Ovary (tissue), 9 donors: ENCODE data around the gene PRDM16. TPM values are rescaled to one million over a fixed set of nuclear protein-coding genes. Genes with fewer than 3 reads are reported as not detected.

Experiments used
- DNase-seq, 5 donors: peaks; one replicate each; pipeline ENCODE4 v3.0.0-alpha.2; 2019 to 2020
- H3K27ac ChIP-seq, 2 donors: fragments of 200-600 bp; one replicate each; pipeline versions ENCODE4 v1.5.1 to v1.8.0; 2019 to 2022
- H3K27me3 ChIP-seq: fragments of 200-600 bp; one replicate; pipeline ENCODE4 v1.8.0; 2022
- H3K36me3 ChIP-seq: fragments of 200-600 bp; sonication (generic); one replicate; pipeline ENCODE4 v1.5.1; 2019
- H3K4me1 ChIP-seq: one replicate; pipeline ENCODE4 v1.8.1; 2013; ENCODE audit warnings: mild to moderate bottlenecking, moderate library complexity; ENCODE audit not compliant: insufficient read depth
- H3K4me3 ChIP-seq: fragments of 200-600 bp; sonication (generic); one replicate; pipeline ENCODE4 v1.5.1; 2017
- H3K9me3 ChIP-seq, 2 donors: fragments of 200-600 bp in 1 of 2; sonication (generic) in 1 of 2; one replicate each; pipeline versions ENCODE4 v1.5.1 to v1.8.1; 2013 to 2019; ENCODE audit warnings: mild to moderate bottlenecking in 1 of 2, moderate library complexity in 1 of 2
- EP300 ChIP-seq: sonication (generic); formaldehyde crosslinking; IDR thresholded peaks from one replicate; pipeline ENCODE4 v1.6.1; 2017; ENCODE audit warnings: antibody characterized with exemption
- POLR2A ChIP-seq: fragments of 450-650 bp; IDR thresholded peaks from one replicate; pipeline ENCODE4 v1.6.1; 2017; ENCODE audit warnings: antibody characterized with exemption, mild to moderate bottlenecking, moderate library complexity
- WGBS, 3 donors: extraction: QIAGEN DNeasy Blood & Tissue Kit in 1 of 3; methylation state at CpG; one replicate each; pipeline versions ENCODE4 v1.1.5 to v1.1.7; 2013 to 2017; 5-methylcytosine and 5-hydroxymethylcytosine counted together
- intact Hi-C, 4 donors: fragments of 100-400 bp; cut with DNase I; formaldehyde crosslinking; loops; one replicate each; pipeline versions ENCODE4 v1.11.0 to v1.15.1; 2022 to 2023
- polyA plus RNA-seq, 2 donors: library from polyadenylated mRNA; stranded (reverse); fragments of 200-250 nt in 1 of 2; fragments of 350-450 nt in 1 of 2; fragmentation: Illumina TruSeq in 1 of 2; extraction: RNeasy Lipid Tissue Mini Kit (QIAGEN cat#74804) in 1 of 2; gene quantifications; one replicate each; pipeline ENCODE4 v1.2.3, GENCODE V29; 2013 to 2014
- total RNA-seq, 7 donors: library from RNA; depleted of rRNA in 2 of 7; stranded (reverse); fragments of >200 nt in 2 of 7; fragmentation: NEBNext Ultra II Directional in 3 of 7; extraction: Animal tissue kit (Norgen Biotek cat#: 25700) in 3 of 7; gene quantifications; one replicate each; pipeline versions ENCODE4 v1.1.0 to v1.2.4, GENCODE V29; 2016 to 2023
- TF ChIP-seq, protein P1 (sequence below), 3 donors: fragments of 450-650 bp in 2 of 3; fragments of 200-600 bp in 1 of 3; IDR thresholded peaks; one replicate each; pipeline versions ENCODE4 v1.5.1 to v1.8.0; 2016 to 2022; ENCODE audit warnings: antibody characterized with exemption in 3 of 3, mild to moderate bottlenecking in 1 of 3
- donor health status: DM: no; HTN: no; CAD: no; lungs with moderate emphysema.
- donor health status: DM: no; HTN: no; CAD: no.
- donor health status: Bipolar disorder and iron deficiency.
- donor health status: DM: yes; HTN: yes; CAD: no.
- donor health status: DM: no; HTN: no; CAD: no.
- donor health status: DM: yes; HTN: yes; CAD: no.

The PRDM16 gene
- total and polyA plus RNA-seq, 9 donors, result 1.1 to 17.3 (median 3.9) TPM

DNA sequence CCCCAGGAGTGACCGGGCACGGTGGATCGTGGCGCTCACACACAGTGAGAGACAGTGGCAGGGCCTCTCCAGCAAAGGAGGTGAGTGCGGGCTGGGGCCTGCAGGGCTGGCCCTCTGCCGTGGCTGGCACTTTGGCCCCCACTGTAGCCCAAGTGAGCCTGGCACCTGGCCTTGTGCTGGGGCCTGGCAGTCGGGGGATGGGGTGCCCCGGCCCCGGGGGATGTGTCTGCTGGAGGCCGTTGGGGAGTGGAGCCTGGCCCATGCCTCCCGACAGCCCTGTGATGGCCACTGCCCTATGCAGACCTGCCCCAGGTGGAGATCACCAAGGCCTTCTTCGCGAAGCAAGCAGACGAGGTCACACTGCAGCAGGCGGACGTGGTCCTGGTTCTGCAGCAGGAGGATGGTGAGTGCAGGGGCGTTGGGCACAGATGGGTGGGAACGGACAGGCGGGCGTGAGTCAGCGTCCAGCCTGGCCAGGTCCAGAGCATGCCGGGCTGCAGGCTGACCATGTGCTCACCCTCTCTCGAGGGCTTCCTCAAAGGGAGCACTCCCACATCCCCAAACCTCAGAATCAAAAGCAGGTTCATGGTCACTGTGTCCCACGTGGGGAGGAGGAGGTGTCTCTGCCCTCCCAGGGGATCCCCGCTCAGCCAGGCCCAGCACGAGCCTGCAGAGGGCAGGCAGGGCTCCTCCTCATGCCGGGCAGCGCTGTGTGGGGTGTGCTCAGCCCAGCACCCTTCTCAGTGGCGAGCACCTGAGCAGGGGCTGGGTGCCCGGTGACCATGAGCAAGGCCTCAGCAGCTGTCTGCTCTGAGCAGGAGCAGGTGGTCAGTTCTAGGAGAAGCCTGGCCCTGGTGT, 410.7 kb downstream of the PRDM16 start:
- Histone ChIP-seq H3K27me3 (no peaks in the 10 kb centered on the region), H3K36me3 (no peaks in the 10 kb centered on the region), H3K27ac (no peak overlapping the region), H3K9me3 (no peaks in the 10 kb centered on the region), H3K4me3 (no peak overlapping the region), H3K4me1 (no peaks in the 10 kb centered on the region)
- TF ChIP-seq, protein P1, sequence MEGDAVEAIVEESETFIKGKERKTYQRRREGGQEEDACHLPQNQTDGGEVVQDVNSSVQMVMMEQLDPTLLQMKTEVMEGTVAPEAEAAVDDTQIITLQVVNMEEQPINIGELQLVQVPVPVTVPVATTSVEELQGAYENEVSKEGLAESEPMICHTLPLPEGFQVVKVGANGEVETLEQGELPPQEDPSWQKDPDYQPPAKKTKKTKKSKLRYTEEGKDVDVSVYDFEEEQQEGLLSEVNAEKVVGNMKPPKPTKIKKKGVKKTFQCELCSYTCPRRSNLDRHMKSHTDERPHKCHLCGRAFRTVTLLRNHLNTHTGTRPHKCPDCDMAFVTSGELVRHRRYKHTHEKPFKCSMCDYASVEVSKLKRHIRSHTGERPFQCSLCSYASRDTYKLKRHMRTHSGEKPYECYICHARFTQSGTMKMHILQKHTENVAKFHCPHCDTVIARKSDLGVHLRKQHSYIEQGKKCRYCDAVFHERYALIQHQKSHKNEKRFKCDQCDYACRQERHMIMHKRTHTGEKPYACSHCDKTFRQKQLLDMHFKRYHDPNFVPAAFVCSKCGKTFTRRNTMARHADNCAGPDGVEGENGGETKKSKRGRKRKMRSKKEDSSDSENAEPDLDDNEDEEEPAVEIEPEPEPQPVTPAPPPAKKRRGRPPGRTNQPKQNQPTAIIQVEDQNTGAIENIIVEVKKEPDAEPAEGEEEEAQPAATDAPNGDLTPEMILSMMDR (IDR thresholded peaks at IDR 0.05), result no peak
- TF ChIP-seq EP300, result no peak
- TF ChIP-seq POLR2A, result no peak
- intact Hi-C loops, result no loop called here
- no peak for DNase-seq
- 62 to 70% (median 68%) methylated on average over 29 to 30 of the region's 30 CpGs for WGBS, 3 donors

DNA sequence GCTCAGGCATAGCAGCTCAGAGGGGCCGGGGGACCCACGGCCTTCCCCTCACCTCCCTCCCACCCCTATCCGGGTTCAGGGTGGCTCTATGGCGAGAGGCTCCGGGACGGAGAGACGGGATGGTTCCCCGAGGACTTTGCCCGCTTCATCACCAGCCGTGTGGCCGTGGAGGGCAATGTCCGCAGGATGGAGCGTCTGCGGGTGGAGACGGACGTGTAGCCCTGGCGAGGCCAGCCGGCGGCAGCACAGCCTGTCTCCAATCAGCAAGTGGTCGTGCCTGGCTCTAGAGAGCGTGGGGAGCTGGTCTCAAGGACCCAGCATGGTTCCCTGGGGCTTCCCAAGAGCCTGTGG, 411.3 kb downstream of the PRDM16 start:
- H3K4me1 ChIP-seq, result no peaks in the 10 kb centered on the region
- WGBS, 3 donors, result 77 to 89% (median 84%) methylated on average over 21 of the region's 21 CpGs
- H3K27ac ChIP-seq, result no peak overlapping the region
- no peaks in the 10 kb centered on the region for H3K27me3 ChIP-seq
- H3K9me3 ChIP-seq, result no peaks in the 10 kb centered on the region
- no peak overlapping the region for H3K4me3 ChIP-seq
- intact Hi-C loops, result no loop called here
- H3K36me3 ChIP-seq, result no peaks in the 10 kb centered on the region
- TF ChIP-seq EP300 (no peak), POLR2A (no peak)
- no peak for DNase-seq

DNA sequence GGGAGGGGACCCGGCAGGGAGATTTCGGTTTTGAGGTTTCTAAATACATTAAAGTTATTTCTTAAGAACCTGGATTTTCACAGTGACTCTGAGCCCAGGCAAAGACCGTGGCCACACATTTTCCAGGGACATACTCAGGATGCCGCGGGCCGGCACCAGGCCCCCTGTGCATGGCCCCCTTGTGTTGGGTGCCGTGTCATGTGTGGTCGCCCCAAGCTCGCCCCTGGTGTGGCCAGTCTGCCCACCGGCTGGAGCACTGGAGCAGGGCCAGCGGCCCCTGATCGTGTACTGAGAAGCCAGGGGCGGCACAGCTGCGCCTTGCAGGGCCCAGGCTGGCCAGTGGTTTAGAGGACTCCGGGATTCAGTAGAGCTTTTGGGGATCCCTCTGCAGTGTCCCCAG, 412.0 kb downstream of the PRDM16 start:
- Histone ChIP-seq H3K36me3 (no peaks in the 10 kb centered on the region), H3K9me3 (no peaks in the 10 kb centered on the region), H3K4me3 (no peak overlapping the region), H3K4me1 (no peaks in the 10 kb centered on the region), H3K27ac (no peak overlapping the region), H3K27me3 (no peaks in the 10 kb centered on the region)
- no peak for DNase-seq
- intact Hi-C loops, result no loop called here
- WGBS, 3 donors, result 61 to 67% (median 64%) methylated on average over 13 to 15 of the region's 15 CpGs
- TF ChIP-seq EP300, result no peak
- TF ChIP-seq, protein P1 (IDR thresholded peaks at IDR 0.05), result no peak

DNA sequence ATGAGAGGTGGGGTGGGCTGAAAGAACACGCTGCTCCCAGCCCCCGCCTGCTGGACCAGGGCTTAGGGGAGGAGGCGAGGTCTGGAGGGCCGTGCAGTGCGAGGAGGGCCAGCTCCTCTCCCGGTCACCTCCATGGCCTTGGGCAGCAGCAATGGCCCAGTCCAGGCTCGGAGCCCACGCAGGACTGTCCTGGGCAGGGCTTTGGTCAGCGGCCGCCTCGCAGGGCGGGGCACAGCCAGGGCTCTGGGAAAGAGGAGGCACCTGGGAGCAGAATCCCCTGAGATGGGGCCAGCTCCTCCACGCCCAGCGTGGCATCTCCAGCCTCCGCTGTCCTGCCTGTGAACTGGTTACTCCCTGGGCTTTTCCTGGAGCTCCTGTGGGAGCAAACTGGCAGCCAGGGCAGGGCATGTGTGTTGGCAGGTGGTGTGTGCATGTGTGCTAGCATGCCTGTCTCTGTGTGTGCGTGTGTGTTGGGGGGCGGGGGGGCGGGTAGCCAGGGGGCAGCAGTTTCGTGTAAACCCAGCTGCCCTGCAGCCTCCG, 412.9 kb downstream of the PRDM16 start:
- WGBS, 3 donors, result 46 to 52% (median 50%) methylated on average over 20 of the region's 20 CpGs
- no peak overlapping the region for H3K27ac ChIP-seq
- no peaks in the 10 kb centered on the region for H3K36me3 ChIP-seq
- H3K4me3 ChIP-seq, result no peak overlapping the region
- intact Hi-C loops, result no loop called here
- TF ChIP-seq, protein P1 (IDR thresholded peaks at IDR 0.05), result no peak
- TF ChIP-seq POLR2A (no peak), EP300 (no peak)
- no peaks in the 10 kb centered on the region for H3K9me3 ChIP-seq
- no peaks in the 10 kb centered on the region for H3K4me1 ChIP-seq
- H3K27me3 ChIP-seq, result no peaks in the 10 kb centered on the region
- DNase-seq, result no peak

DNA sequence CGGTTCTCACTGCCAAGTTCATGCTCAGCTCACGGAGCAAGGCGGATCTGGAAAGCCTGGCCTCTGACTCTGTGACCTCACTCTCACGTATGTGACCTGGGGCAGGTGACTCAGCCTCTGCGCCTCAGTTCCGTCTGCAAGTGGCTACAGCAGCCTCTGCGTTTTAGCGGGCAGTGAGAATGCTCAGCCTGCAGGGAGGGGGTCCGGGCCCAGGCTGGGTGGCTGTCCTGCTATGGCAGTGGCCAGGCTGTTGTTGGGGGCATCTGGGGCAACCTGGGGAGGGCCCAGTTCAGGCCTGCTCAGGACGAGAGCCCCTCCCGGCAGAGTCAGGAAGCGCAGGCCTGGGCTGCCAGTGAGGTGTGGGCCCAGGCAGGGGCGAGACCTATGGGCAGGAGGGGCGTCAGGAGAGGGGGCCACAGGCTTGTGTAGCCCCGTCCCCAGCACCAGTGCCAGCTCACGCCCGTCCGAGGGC, 413.4 kb downstream of the PRDM16 start:
- H3K27ac ChIP-seq, result no peak overlapping the region
- no peaks in the 10 kb centered on the region for H3K4me1 ChIP-seq
- TF ChIP-seq, protein P1 (IDR thresholded peaks at IDR 0.05), result no peak
- TF ChIP-seq POLR2A (no peak), EP300 (no peak)
- H3K4me3 ChIP-seq, result no peak overlapping the region
- no peaks in the 10 kb centered on the region for H3K36me3 ChIP-seq
- intact Hi-C loops, result no loop called here
- H3K27me3 ChIP-seq, result no peaks in the 10 kb centered on the region
- no peaks in the 10 kb centered on the region for H3K9me3 ChIP-seq
- DNase-seq, result no peak
- WGBS, 3 donors, result 62 to 68% (median 63%) methylated on average over 17 to 18 of the region's 18 CpGs
